K562 (cell line): ENCODE measurements around the gene PRPF18. TPM values are rescaled to one million over a fixed set of nuclear protein-coding genes. Genes with fewer than 3 reads are reported as not detected.

Experiments
- ASH1L ChIP-seq: fragments of 450-650 bp; IDR thresholded peaks from 2 replicates; pipeline ENCODE4 v1.6.1; 2018; ENCODE audit warnings: borderline replicate concordance, mild to moderate bottlenecking, low read depth; ENCODE audit not compliant: partially characterized antibody
- CHD7 ChIP-seq: fragments of 200-600 bp; sonication (generic); IDR thresholded peaks from one replicate; pipeline ENCODE4 v1.6.1; 2012; ENCODE audit warnings: mild to moderate bottlenecking, low read depth, low read length, inconsistent platforms
- CREM ChIP-seq: IDR thresholded peaks from 2 replicates; pipeline ENCODE4 v1.6.1; 2014; ENCODE audit warnings: antibody characterized with exemption, low read depth
- KDM4B ChIP-seq, 2 experiments: fragments of 450-650 bp in 1 of 2; sonication (generic) in 1 of 2; IDR thresholded peaks; 2 replicates each; pipeline ENCODE4 v1.6.1; 2016 to 2017; ENCODE audit warnings: borderline replicate concordance in 2 of 2, antibody characterized with exemption in 1 of 2, low read depth in 1 of 2, mild to moderate bottlenecking in 1 of 2
- ZNF263 ChIP-seq: sonication (generic); formaldehyde crosslinking; IDR thresholded peaks from 2 replicates; pipeline ENCODE4 v1.8.0; 2022; ENCODE audit warnings: mild to moderate bottlenecking, missing genetic modification reagents, borderline replicate concordance
- polyA plus RNA-seq, 8 experiments: library from polyadenylated mRNA; depleted of rRNA in 4 of 8; stranded (reverse) in 5 of 8; unstranded in 3 of 8; fragments of >200 nt; fragmentation: Nextera tagmentation in 2 of 8; fragmentation: Illumina TruSeq in 1 of 8; extraction: Ambion mirVana in 2 of 8; extraction: Trizol in 1 of 8; gene quantifications; 2 replicates each; pipeline versions ENCODE4 v1.2.1 to v1.2.3, GENCODE V29; 2011 to 2014; ENCODE audit warnings: inconsistent platforms in 1 of 8, missing spikeins in 1 of 8
- total RNA-seq, 7 experiments: library from RNA; depleted of rRNA in 6 of 7; stranded (reverse); fragments of >200 nt in 6 of 7; fragmentation: Illumina TruSeq in 2 of 7; extraction: Trizol in 2 of 7; gene quantifications; 2 replicates each; pipeline versions ENCODE4 v1.2.1 to v1.2.3, GENCODE V29; 2011 to 2021; ENCODE audit warnings: low replicate concordance in 1 of 7

Gene PRPF18
- total and polyA plus RNA-seq, 9 of the 15 experiments (the other 6 are each of a cell fraction or from before 2014, with no cell fraction given) = 14.0 to 30.6 (median 23.1) TPM

- TF ChIP-seq CHD7 (no peak), ZNF263 (CRISPR knock-in tag) (no peak), KDM4B (IDR thresholded peaks at IDR 0.05; ENCODE audit: borderline replicate concordance in 2 of 2, low read depth in 1 of 2) (no peak), CREM (no peak), ASH1L (no peak)
These were observed 15.2 kb upstream of the PRPF18 start (continued) for GRCh38 chr10:13571541-13571940.
